Activated CD4-positive, alpha-beta T cell treated with anti-CD3 and anti-CD28 coated beads for 24 hours (primary cell): ENCODE results near the gene RAPGEF6.
A peak's percentile ranks its signal among the peaks of the same experiment; 100 is the strongest.
"Not testable (repeated sequence)": the region's sequence is repeated elsewhere in the genome, so short reads cannot be mapped to it uniquely, and the experiment has no call there.

ENCODE experiments used
- DNase-seq, 2 donors: peaks; one replicate each; pipeline ENCODE4 v3.0.0-alpha.2; 2020; ENCODE audit warnings: low read depth in 2 of 2

RAPGEF6 gene

GRCh38 chr5:131431794-131432193, 203.2 kb downstream of the RAPGEF6 start:
- no peak for DNase-seq

DNA sequence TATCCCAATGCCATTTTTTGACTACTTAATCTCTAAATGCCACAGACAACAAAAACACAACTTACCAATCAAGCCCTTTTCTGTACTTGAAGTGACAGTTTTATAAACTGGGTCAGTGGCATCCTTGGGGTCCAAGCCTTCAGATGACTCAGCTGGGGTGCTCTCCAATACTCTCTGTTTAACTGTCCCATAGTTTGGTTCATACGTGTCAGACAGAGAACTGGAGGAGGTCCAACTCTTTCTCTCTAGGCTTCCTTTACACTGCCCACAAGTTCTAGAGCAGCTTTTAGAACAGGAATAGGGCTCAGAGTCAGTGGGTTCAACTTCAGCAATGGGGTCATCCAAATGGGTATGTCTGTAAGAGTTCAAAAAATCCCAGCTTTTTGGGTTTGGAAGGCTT, 204.2 kb downstream of the RAPGEF6 start:
- DNase-seq = no peak

DNA sequence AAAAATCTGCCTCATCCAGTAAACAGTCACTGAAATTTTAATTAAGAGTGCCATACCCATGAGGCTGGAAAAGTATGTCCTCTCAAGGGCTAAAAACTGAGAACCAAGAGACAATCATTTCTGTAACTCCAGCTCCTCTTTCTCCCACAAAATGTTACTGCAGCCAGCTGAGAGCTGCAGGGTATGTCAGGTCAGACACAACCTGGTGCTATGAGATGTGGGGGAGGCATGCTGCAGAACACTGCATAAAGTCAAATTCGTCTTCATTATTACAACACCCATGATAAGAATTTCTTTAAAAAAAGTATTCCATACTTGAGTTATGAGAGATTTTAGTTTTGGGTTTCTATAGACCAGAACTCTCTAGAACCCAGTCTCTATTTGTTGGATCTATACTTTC, 209.0 kb downstream of the RAPGEF6 start:
- DNase-seq = no peak

- no peak for DNase-seq
These were observed 212.0 kb downstream of the RAPGEF6 start for GRCh38 chr5:131423056-131423455.

DNA sequence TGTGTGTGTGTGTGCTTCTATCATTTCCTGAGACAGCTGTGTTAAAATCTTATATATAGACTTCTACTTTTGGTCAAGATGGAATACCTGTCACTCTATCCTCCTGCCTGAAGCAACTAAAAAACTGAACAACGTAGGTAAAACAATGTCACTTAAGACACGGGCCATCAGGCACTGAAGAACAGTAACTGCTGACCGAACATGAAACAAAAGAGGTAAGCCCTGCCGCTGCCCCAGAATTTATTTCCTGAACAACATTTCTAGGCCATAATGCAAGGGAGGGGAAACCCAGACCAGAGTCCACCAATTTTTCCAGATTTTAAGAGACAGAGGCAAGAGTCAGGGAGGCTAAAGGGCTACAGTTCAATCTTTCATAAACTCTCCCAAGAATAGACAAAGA, 215.2 kb downstream of the RAPGEF6 start:
- DNase-seq = no peak

DNA sequence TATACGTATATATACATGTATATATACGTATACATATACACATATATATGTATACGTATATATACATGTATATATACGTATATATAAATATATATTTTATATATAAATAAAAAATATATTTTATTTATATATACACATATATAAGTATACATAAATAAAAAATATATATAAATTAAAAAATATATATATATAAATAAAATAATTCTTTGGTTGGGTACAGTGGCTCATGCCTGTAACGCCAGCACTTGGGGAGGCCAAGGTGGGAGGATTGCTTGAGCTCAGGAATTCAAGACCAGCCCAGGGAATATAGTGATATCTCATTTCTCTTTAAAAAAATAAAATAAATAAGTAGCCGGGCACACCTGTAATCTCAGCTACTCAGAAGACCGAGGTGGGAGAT, 216.2 kb downstream of the RAPGEF6 start:
- no peak for DNase-seq

DNA sequence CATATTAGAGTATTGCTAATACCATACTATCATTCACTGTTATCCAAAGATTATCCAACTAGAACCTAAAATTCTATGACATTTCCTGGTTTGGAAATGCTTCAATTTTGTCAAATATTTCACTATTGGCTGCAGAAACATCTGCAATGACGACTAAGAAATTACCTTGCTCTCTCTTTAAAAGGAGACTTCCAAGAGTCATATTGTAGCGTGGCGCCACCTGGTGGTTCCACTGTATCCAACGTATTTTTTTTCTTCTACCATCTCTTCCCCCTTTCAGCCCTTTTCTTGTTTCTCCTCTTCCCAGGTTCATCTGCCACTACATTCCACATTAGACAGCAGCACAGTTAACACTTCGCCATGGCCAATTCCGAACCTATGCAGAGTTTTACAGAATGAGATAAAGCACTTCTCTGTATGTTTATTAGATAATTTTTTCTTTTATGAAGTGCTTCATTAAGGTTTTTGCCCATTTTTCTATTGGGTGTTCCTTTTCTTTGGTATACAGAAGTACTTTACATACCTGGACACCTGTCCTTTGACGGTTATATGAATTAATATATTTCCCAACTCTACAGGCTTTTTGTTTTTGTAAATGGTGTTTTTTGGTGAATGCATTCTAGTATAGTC, 217.7 kb downstream of the RAPGEF6 start:
- peak; percentile 81 to 82 for DNase-seq

DNA sequence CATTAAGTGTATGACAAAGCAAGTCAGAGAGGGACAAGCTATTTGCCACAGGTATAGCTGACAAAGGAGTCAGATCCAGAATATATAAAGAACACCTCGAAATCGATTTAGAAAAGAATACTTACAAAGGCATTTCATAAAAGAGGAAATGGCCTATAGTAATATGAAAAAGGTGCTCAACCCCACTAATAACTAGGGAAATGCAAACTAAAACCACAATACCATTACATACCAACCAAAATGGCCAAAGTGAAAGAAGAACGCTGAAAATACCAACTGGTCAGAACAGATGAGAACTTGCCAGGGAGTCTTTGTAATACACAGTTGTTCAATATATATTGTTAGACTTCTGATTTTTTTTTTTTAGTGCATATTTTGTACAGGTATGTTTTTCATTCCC, 218.3 kb downstream of the RAPGEF6 start:
- DNase-seq = no peak

GRCh38 chr5:131413605-131414559, 221.1 kb downstream of the RAPGEF6 start:
- DNase-seq = peak in 1 of 2 donors; percentile 10

DNA sequence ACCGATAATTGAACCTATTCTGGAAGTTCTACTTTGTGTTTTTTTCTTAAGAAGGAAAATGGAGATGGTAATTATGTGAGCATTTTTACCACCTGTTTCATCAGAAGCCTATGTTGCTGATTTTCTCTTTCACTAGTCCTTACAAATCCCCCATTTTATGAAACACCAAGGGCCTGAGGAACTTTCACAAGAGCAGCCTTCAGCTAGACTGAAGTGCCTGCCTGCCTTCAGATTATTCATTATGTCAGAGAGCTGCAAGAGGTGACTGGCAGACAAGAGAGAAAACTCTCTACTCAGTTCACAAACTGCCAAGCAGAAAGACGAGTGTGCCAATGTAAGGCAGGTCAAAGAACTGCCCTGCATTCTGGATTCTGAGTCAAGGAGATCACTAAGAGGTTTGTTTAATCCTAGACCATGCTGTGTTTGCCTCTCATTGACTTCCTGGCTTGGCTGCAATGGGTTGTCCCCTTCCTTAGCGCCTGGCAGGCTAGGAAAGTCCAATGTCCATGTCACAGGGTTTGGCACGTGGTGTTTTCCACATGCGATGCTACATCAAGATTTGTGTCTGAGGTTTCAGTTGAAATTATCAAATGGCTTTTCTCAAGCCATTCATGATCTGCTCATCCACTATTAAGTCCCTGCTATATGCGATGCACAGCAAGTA, 227.9 kb downstream of the RAPGEF6 start:
- DNase-seq = no peak

- no peak for DNase-seq
These were observed 229.0 kb downstream of the RAPGEF6 start for GRCh38 chr5:131406076-131406475.

- DNase-seq = no peak
These were observed 229.4 kb downstream of the RAPGEF6 start for GRCh38 chr5:131405674-131406073.

DNA sequence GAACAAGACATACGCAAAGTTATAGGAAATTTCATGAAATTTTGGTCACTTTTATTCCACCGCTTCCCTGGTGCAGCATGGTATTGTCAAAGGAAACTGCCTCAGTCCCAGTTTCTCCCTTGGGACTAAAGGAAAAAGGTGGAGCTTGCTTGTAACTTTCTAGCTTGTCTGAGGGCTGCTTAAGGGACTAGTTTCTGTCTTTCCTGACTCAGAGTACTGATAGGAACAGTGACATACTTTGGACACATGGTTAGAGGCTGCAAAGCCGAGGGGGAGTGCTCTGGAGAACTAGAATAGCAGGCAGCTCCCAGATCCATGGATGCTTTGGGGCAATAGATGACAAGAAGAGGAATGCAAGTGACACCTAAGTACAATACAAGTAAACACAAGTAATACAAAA, 234.4 kb downstream of the RAPGEF6 start:
- no peak for DNase-seq

- DNase-seq = not testable (repeated sequence)
These were observed 236.0 kb downstream of the RAPGEF6 start for GRCh38 chr5:131399007-131399406.

DNA sequence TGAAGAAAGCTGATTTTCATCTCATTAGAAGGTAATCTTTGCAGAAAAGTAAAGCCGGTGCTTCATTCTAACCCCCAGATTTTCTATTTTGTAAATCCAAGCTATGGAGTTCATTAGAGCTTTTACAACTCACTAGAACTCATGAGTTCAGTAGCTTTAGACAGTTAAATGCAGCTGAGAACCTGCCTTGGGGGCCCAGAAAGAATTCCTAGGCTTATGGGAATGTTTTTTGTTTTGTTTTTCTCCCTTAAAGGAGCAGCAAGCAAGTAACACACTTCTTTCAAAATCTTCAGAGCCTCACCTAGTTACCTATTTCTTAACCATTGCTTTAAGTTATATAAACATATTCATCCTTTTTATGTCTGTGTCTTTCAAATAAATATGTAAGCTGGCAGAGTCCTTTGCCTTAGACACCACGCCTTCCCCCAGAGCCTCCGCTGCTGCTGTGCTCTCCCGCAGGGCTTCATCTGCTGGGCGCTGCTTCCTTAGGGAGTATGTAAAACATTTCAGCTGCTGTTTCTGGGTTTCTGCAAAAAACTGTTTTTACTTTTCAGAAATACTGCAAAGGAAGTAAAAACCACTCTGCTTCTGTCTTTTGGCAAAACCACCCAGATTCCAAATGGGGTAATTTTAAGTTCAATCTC, 238.3 kb downstream of the RAPGEF6 start:
- no peak for DNase-seq

DNA sequence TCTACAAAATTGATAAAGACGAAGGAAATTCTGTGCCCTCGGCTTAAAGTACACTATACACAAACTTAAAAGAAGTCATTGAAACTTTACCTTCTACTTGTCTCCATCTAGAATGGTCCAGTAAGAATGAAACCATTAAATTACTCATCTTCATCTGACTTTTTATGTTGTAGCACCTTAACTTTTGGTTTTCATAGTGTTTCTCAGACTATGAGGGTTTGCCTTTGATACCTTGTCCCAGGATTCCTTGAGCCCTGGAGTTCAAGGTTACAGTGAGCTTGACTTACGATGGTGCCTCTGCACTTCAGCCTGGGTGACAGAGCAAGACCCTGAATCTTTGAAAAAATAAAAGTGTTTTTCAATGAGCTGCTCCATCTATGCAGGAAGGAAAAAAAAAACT, 239.0 kb downstream of the RAPGEF6 start:
- no peak for DNase-seq

- no peak for DNase-seq
These were observed 240.9 kb downstream of the RAPGEF6 start for GRCh38 chr5:131394128-131394527.

DNA sequence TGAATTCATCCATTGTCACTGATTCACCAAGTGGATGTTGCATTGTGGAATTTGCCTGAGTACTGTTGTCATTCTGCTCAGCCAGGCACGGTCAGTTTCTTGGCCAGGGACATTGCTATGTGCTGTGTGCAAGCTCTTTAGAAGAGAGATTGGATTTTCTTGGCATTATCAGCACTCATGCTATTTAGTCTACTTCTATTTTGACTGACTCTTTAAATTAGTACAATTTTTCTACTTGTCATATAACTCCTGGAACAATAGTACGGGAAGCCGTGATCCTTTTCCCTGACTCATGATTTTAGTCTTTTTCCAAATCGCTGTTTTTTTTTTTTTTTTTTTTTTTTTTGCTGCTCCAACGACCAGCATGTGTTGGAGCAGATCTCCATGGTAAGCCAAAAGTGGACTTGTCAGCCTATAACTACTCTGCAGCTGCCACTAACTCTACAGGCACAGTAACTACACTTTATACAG, 241.5 kb downstream of the RAPGEF6 start:
- no peak for DNase-seq

GRCh38 chr5:131392466-131393095, 242.4 kb downstream of the RAPGEF6 start:
- no peak for DNase-seq

GRCh38 chr5:131389869-131390265, 245.2 kb downstream of the RAPGEF6 start:
- no peak for DNase-seq

DNA sequence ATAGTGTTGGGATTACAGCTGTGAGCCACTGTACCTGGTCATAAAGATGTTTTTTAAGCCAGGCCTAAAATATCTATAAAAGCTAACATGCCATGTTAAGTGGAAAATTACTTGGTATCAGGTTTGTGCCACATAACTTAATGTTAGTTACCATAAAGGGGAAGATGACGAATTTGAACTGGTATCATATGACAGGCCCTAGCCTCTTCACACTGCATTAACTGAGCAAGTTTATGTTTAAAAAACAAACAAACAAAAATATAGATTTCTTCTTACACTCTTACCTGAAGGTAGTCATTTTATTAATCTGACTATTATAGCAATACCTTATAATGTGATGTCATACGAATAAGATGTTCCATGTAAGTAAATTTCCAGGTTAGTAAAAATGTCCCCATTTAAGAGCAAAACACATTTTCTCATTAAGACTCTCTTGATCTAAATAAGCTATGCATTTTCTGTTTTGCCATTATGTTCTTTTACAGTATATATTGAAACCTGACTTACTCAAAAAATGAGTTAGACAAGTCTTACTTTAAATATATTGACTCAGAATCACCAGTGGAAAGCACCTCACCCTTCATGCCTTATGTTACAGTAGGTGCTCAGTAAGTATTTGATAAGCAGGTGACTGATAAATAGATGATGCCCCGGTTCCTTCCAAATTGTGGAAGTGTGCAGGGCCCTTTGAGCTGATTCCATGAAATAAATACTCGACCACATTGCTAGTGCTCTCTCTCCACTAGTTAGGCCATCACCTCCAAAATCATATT, 245.7 kb downstream of the RAPGEF6 start:
- DNase-seq = no peak
